Smooth muscle cell (in vitro differentiated cells): ENCODE measurements around the gene DCUN1D3. TPM values are rescaled to one million over a fixed set of nuclear protein-coding genes. Genes with fewer than 3 reads are reported as not detected.

Experiments used
- DNase-seq: peaks from one replicate; lab custom pipeline; 2025; ENCODE audit not compliant: unreplicated experiment; lab: John Stamatoyannopoulos, UW
- H2AFZ ChIP-seq: fragments of 200-600 bp; sonication (generic); 2 replicates; pipeline ENCODE4 v1.6.0; 2016; ENCODE audit warnings: antibody characterized with exemption, low read depth, mild to moderate bottlenecking
- H3F3A ChIP-seq: fragments of 200-600 bp; sonication (generic); 2 replicates; pipeline ENCODE4 v1.6.0; 2017; ENCODE audit warnings: antibody characterized with exemption, low read depth
- H3K27ac ChIP-seq: fragments of 200-600 bp; sonication (generic); 2 replicates; pipeline ENCODE4 v1.5.1; 2016; ENCODE audit warnings: low read depth, mild to moderate bottlenecking
- H3K27me3 ChIP-seq: fragments of 200-600 bp; sonication (generic); 2 replicates; pipeline ENCODE4 v1.6.1; 2016; ENCODE audit warnings: low read depth, mild to moderate bottlenecking
- H3K36me3 ChIP-seq: fragments of 200-600 bp; sonication (generic); 2 replicates; pipeline ENCODE4 v1.5.1; 2016; ENCODE audit warnings: low read depth
- H3K4me1 ChIP-seq: fragments of 200-600 bp; sonication (generic); 2 replicates; pipeline ENCODE4 v1.5.1; 2016; ENCODE audit warnings: low read depth
- H3K4me2 ChIP-seq: fragments of 200-600 bp; sonication (generic); 2 replicates; pipeline ENCODE4 v1.6.0; 2016; ENCODE audit warnings: mild to moderate bottlenecking
- H3K4me3 ChIP-seq: fragments of 200-600 bp; sonication (generic); 2 replicates; pipeline ENCODE4 v1.5.1; 2016; ENCODE audit warnings: mild to moderate bottlenecking
- H3K79me2 ChIP-seq: fragments of 200-600 bp; sonication (generic); 2 replicates; pipeline ENCODE4 v1.6.0; 2016; ENCODE audit warnings: low read depth, mild to moderate bottlenecking
- H3K9ac ChIP-seq: fragments of 200-600 bp; sonication (generic); 2 replicates; pipeline ENCODE4 v1.6.0; 2016; ENCODE audit warnings: low read depth
- H3K9me3 ChIP-seq: fragments of 200-600 bp; sonication (generic); replicated peaks from 2 replicates; pipeline ENCODE4 v1.5.1; 2016; ENCODE audit warnings: low read depth
- H4K20me1 ChIP-seq: fragments of 200-600 bp; sonication (generic); 2 replicates; pipeline ENCODE4 v1.6.0; 2016; ENCODE audit warnings: low read depth
- CTCF ChIP-seq: fragments of 200-600 bp; sonication (generic); IDR thresholded peaks from 2 replicates; pipeline ENCODE4 v1.5.1; 2017; ENCODE audit warnings: borderline replicate concordance, mild to moderate bottlenecking, antibody characterized with exemption; ENCODE audit not compliant: insufficient read depth, poor library complexity, severe bottlenecking
- WGBS: methylation state at CpG from one replicate; pipeline ENCODE4 v1.1.7; 2016; ENCODE audit warnings: low lambda C conversion rate; 5-methylcytosine and 5-hydroxymethylcytosine counted together
- polyA plus RNA-seq: library from polyadenylated mRNA; unstranded; fragments of >200 nt; fragmentation: Nextera tagmentation; extraction: Ambion mirVana; gene quantifications from 2 replicates; pipeline ENCODE4 v1.2.1, GENCODE V29; 2016
- total RNA-seq: library from RNA; depleted of rRNA; stranded (reverse); fragments of >200 nt; gene quantifications from 2 replicates; pipeline ENCODE4 v1.2.3, GENCODE V29; 2014

DCUN1D3 gene
- total and polyA plus RNA-seq, 2 experiments from 2014 or later: 12.6 to 37.8 TPM

DNA sequence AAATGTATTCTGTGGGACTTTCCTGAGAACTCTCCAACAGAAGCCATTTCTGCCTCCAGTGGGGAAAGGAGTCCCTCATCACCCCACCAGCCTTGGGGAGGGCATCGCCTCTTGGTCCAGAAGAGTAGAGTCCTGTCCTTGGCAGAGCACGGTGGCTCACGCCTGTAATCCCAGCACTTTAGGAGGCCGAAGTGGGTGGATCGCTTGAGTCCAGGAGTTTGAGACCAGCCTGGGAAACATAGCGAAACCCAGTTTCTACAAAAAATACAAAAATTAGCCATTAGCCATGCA, 41.4 kb upstream of the DCUN1D3 start:
- Histone ChIP-seq H3K9me3 (no peaks in the 10 kb centered on the region), H3K4me2 (no peak overlapping the region), H3F3A (no peaks in the 10 kb centered on the region), H3K4me1 (no peaks in the 10 kb centered on the region), H2AFZ (no peak overlapping the region), H3K27ac (no peak overlapping the region), H3K9ac (no peak overlapping the region), H4K20me1 (no peaks in the 10 kb centered on the region), H3K79me2 (no peaks in the 10 kb centered on the region), H3K4me3 (no peak overlapping the region), H3K36me3 (no peaks in the 10 kb centered on the region), H3K27me3 (no peaks in the 10 kb centered on the region)
- no peak for TF ChIP-seq CTCF
- whole genome bisulfite sequencing: 97% methylated on average over 6 of the region's 6 CpGs
- no peak for DNase-seq

DNA sequence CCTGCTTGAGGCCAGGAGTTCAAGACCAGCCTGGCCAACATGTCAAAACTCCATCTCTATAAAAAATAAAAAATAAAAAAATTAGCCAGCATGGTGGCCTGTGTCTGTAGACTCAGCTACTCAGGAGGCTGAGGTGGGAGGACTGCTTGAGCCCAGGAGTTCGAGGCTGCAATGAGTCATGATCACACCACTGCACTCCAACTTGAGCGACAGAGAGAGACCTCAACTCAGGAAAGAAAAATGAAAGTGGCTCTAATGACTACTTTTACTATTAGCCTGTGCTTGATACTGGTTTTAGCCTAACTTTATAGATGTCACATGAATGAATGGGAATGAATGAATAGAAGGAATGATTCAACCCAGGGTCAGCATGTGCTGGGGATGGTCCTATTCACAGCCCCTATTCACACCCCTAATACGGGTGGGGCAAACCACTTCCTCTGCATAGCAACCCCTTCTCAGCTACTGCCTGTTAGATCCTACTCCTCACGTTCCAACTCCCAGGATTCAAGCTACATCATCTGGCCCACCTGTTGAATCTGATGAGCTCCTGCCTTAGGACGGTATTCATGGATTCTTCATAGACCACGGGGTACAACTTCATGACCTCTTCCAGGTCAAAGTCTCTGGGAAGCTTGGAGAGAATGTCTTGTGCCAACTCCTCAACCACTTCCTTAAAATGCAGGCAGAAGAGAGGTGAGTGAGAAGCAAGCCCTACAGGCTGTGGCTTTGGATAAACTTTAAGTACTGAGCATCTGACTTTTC, 40.9 kb upstream of the DCUN1D3 start:
- Histone ChIP-seq H4K20me1 (no peaks in the 10 kb centered on the region), H3K4me2 (no peak overlapping the region), H3K27ac (no peak overlapping the region), H3K36me3 (no peaks in the 10 kb centered on the region), H3K9ac (no peak overlapping the region), H3K4me3 (no peak overlapping the region), H3F3A (no peaks in the 10 kb centered on the region), H2AFZ (no peak overlapping the region), H3K79me2 (no peaks in the 10 kb centered on the region), H3K4me1 (no peaks in the 10 kb centered on the region), H3K9me3 (no peaks in the 10 kb centered on the region), H3K27me3 (no peaks in the 10 kb centered on the region)
- no peak for TF ChIP-seq CTCF
- DNase-seq: no peak
- 87% methylated on average over 6 of the region's 6 CpGs for WGBS

DNA sequence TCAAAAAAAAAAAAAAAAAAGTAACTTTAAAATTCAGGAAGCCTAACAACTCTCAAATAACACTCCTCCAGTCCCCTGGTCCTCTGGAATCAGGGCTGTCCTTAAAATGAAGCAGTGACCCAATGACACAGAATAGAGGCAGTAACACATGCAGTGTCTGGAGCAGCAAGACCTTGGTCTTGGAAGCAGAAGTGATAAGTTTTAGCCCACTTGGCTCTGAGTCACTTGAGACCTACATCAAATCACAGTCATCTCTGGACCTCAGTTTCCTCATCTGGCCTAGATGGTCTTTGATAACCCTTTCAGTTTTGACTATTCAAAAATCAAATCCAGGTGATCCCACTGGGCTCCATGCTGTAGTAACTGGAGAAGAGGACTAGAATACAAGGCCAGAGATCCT, 39.5 kb upstream of the DCUN1D3 start:
- H3K9ac ChIP-seq: no peak overlapping the region
- H3K27ac ChIP-seq: no peak overlapping the region
- no peak overlapping the region for H3K4me3 ChIP-seq
- H3F3A ChIP-seq: no peaks in the 10 kb centered on the region
- no peaks in the 10 kb centered on the region for H3K27me3 ChIP-seq
- H2AFZ ChIP-seq: no peak overlapping the region
- no peak overlapping the region for H3K4me2 ChIP-seq
- H3K36me3 ChIP-seq: no peaks in the 10 kb centered on the region
- H4K20me1 ChIP-seq: no peaks in the 10 kb centered on the region
- DNase-seq: no peak
- H3K79me2 ChIP-seq: no peaks in the 10 kb centered on the region
- TF ChIP-seq CTCF: no peak
- H3K9me3 ChIP-seq: no peaks in the 10 kb centered on the region
- no peaks in the 10 kb centered on the region for H3K4me1 ChIP-seq

DNA sequence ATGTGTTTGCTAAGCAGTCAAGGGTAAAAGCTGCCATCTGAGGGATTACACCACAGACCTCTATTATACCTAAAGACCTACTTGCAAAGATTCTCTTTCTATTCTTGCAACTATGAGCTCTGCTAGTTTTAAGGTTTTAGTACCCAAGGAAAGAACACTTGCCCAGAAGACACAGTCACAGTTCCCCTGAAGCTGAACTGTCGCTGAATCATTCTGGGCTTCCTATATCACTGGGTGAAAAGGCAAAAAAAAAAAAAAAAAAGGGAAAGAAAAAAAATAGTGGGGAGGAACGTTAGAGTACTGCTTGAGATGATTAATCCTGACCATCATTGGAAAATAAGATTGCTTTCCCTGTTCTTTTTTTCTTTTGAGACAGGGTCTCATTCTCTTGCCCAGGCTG, 38.3 kb upstream of the DCUN1D3 start:
- no peak for TF ChIP-seq CTCF
- H3K27me3 ChIP-seq: no peaks in the 10 kb centered on the region
- no peaks in the 10 kb centered on the region for H3K36me3 ChIP-seq
- H3K4me3 ChIP-seq: no peak overlapping the region
- H2AFZ ChIP-seq: no peak overlapping the region
- H3K4me2 ChIP-seq: no peak overlapping the region
- H3F3A ChIP-seq: no peaks in the 10 kb centered on the region
- no peaks in the 10 kb centered on the region for H4K20me1 ChIP-seq
- H3K9ac ChIP-seq: no peak overlapping the region
- H3K4me1 ChIP-seq: no peaks in the 10 kb centered on the region
- H3K79me2 ChIP-seq: no peaks in the 10 kb centered on the region
- no peak for DNase-seq
- WGBS: 54% methylated on average over 2 of the region's 2 CpGs
- H3K27ac ChIP-seq: no peak overlapping the region
- H3K9me3 ChIP-seq: no peaks in the 10 kb centered on the region
